MV-4-11 (cell line): ENCODE results near the gene NR6A1.
A peak's percentile ranks its signal among the peaks of the same experiment; 100 is the strongest.

Experiments used
- DNase-seq: peaks from one replicate; lab custom pipeline; 2025; lab: John Stamatoyannopoulos, UW

The NR6A1 gene

DNA sequence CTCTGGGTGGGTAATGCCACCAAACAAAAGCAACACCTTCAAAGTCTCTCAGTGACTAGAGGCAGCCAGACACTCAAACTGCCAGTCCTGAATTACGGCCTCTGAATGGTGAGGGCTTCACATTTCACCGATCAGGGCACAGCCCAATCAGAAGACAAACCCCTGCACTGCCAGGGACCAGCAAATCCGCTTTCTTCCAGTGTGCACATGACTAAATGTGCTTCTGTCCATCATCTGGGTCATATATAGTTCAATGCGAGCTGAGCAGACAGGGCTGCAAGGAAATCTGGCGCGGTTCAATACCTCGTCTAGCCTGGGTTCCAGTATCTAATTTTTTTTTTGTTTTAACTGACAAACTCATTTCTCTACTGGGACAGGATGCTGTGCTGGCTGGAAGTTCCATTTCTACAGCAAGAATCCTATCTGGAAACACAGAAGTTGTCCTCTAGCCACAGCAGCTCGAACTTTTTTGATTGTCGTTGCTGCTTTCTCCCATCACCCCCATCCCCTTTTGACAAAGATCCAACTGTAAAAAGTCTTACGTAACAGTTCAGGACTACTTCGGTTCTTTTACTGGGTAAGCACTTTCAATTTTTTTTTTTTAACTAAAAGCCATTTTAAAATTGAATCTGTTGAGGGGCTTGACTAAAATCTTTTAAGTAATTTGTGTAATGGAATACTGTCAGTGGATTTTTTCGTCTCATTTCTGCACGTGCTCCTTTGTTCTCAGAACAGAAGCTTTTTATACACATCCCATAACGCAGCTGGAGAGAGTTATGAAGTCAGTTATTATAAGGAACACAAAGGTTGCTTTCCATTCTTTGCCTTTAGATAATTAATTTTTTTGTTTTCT lies 112.7 kb downstream of the NR6A1 start:
- peak; percentile 95 for DNase-seq

- DNase-seq = no peak
Measured at GRCh38 chr9:124657516-124657915, 113.6 kb downstream of the NR6A1 start.

DNA sequence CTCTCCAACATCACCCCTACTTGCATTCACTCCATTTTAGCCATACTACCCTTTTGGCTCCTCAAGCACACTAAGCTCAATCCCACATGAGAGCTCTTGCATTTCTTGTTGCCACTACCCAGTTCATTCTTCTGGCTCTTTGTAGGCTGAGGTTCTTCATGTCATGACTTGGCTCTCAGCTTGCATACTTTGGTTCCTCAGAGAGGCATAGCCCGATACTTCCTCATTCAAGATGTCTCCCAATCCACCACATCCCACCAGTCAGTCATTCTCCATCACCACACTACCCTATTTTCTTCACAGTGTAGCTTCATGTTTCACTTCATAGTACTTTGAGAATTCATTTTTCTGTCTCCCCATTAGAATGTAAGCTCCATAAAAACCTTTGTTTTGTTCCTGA lies 116.7 kb downstream of the NR6A1 start:
- DNase-seq = peak; percentile 86

DNA sequence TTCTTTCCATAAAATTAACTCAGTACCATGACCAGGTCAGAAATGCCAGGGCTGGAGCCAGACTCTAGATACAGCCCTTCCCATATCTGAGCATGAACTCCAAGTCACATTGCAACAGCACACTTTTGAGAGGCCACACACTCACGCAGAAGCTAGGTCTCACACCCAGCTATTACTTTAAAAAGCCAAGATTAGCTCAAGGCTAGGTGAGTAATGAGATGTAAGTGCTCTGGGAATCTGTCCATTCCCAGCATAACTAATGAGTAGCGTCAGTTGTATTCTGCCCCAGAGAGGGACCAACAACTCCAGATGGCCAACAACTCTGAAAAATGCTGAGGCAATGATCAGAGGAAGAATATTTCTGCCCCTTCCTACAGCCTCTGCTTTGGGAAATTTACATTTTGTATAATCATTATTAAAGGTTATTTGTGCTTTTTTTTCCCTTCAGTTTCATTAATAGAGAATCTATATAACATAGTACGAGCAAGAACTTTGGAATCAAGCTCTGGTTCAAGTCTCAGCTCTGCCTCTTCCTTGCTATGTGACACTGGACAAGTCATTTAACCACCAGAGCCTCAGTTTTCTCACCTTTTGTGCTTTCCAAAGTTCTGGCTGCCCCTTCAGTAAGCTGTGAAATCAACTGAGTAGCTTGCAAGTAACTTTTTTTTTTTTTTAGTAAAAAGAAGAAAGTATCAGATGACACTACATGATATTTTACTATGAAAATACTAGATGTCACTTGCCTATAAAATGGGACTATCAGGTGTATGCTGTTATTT lies 118.3 kb downstream of the NR6A1 start:
- no peak for DNase-seq

DNA sequence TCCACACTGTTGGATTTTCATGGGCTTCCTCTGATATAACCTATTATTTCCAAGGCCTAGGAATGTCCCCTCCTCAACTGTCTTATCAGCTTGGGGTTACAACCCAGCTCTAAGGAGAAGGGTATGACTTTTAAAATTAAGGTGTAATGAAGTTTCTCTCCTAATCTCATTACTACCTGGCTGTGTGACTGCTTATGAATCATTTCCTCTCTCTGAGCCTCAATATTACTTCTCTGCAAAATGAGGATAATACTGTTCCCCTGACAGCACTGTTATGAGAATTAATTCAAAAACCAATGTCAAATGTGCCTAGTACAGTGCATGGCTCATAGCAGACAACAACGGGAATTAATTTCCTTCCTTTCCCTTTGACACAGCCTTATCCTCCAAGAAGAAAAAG lies 118.9 kb downstream of the NR6A1 start:
- DNase-seq = no peak

GRCh38 chr9:124645274-124645673 lies 125.8 kb downstream of the NR6A1 start:
- no peak for DNase-seq

- no peak for DNase-seq
Measured at GRCh38 chr9:124639637-124640036, 131.5 kb downstream of the NR6A1 start.

DNA sequence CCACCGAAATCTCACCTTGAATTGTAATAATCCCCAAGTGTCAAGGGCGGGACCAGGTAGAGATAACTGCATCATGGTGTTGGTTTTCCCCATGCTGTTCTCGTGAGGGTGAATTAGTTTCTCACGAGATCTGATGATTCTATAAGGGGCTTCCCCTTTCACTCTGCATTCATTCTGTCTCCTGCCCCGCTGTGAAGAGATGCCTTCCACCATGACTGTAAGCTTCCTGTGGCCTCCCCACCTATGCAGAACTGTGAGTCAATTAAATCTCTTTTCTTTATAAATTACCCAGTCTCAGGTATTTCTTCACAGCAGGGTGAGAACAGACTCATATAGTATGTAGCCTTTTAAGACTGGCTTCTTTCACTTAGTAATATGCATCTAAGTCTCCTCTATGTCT lies 135.8 kb downstream of the NR6A1 start:
- no peak for DNase-seq

DNA sequence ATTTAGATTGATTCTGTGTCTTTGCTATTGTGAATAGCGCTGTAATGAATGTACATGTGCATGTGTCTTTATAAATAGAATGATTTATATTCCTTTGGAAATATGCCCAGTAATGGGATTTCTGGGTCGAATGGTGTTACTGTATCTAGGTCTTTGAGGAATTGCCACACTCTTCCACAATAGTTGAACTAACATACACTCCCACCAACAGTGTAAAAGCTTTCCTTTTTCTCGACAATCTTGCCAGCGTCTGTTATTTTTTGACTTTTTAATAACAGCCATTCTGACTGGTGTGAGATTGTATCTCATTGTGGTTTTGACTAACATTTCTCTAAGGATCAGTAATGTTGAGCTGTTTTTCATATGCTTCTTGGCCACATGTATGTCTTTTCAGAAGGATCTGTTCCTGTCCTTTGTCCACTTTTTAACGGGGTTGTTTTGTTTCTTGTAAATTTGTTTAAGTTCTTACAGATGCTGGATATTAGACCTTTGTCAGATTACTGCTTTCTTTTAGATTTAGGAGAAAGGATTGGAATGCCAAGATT lies 139.0 kb downstream of the NR6A1 start:
- no peak for DNase-seq

DNA sequence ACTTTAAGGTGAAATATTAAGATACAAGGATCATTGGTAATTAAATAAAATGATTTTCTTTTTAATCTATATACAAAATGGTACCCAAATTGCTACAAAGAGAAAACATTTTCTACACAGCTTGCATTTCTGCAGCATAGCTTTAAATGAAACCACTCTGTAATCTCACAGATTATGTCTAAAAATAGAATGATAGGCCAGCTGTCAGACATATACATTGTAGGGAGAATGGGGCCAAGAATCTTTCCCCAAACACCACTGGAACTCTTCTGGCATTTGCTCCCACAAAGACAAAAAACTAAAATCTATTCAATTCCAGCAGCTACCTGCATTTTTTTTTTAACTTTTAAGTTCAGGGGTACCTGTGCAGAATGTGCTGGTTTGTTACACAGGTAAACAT lies 139.8 kb downstream of the NR6A1 start:
- no peak for DNase-seq

DNA sequence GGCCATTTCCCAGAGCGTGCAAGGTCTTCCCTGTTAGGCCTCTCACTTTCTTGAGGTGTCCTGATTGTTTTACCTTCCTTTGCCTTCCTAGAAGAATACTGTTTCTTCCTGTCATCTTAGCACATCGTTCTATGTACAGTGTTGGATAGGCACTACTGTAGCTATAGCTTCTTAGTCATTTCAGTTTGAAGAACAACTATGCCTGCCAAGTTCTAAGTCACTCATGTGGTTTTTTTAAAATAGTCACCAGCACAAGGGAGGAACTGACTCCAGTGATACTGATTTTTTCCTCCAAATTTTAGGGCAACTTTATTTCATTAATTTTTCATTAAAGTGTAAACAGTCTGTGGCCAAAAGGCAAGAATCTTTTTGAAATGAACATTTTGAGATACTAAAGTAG lies 141.5 kb downstream of the NR6A1 start:
- peak; percentile 26 for DNase-seq

DNA sequence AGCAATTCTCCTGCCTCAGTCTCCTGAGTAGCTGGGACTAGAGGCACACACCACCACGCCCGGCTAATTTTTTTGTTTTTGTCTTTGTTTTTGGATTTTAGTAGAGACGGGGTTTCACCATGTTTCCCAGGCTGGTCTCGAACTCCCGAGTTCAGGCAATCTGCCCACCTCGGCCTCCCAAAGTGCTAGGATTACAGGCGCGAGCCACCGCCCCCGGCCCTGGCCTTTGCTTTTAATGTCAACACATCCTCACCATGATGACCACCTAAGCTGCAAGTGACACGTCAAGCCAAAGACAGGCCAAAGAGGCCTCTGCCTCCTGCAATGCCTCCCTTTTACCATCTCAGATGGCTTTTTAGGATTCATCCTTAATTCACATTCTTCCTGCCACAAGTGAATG lies 142.4 kb downstream of the NR6A1 start:
- no peak for DNase-seq

GRCh38 chr9:124626276-124626675 lies 144.8 kb downstream of the NR6A1 start:
- DNase-seq = no peak

DNA sequence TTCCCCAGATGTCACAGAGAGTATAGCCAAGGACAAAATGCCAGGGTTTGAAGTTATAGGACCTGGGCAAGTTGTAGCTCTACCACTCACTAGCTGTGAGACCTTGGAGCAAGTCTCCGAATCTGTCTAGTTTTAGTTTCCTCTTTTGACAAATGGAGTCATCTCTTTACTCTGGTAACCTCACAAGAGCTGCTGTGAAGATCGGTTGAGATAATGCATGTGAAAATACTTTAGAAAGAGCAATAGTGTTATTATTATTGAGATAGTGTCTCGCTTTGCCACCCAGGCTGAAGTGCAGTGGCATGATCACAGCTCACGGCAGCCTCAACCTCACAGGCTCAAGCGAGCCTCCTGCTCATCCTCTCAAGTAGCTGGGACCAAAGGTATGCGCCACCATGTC lies 146.0 kb downstream of the NR6A1 start:
- no peak for DNase-seq

- no peak for DNase-seq
Measured at GRCh38 chr9:124624735-124624992, 146.4 kb downstream of the NR6A1 start.

GRCh38 chr9:124623966-124624734 lies 147.0 kb downstream of the NR6A1 start:
- no peak for DNase-seq

- no peak for DNase-seq
Measured at GRCh38 chr9:124622882-124623281, 148.2 kb downstream of the NR6A1 start.

DNA sequence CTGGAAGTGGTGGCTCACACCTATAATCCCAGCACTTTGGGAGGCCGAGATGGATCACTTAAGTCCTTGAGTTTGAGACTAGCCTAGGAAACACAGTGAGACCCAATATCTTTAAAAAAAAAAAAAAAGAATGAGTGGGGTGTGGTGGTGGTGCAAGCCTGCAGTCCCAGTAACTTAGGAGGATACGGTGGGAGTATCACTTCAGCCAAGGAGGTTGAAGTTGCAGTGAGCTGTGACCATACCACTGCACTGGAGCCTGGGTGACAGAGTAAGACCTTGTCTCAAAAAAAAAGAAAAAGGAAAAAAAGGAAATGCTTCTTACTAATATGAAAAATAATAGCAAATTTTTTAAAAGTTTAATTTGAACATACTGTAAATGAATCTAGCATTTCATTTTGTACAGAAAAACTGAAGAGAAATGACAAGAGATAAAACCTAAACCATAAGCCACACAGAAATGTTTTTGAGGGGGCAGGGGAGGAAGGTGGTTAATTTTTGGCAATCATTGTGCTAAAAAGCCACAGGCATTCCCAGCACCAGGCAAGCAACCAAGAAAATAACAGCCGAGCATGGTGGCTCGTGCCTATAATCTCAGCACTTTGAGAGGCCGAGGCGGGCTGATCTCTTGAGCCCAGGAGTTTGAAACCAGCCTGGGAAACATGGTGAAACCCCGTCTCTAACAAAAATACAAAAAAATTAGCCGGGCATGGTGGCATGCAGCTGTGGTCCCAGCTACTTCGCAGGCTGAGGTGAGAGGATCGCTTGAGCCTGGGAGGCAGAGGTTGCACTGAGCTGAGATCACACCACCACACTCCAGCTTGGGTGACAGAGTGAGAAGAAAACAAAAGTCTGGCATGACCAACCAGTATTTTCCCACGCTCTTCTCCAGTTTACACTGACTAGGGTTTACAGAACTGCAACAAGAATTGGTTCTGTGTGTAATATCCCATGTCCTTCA lies 149.5 kb downstream of the NR6A1 start:
- no peak for DNase-seq

- DNase-seq = no peak
Measured at GRCh38 chr9:124618476-124618875, 152.6 kb downstream of the NR6A1 start.

GRCh38 chr9:124617477-124618141 lies 153.5 kb downstream of the NR6A1 start:
- peak; percentile 49 for DNase-seq

GRCh38 chr9:124616961-124617360 lies 154.2 kb downstream of the NR6A1 start:
- no peak for DNase-seq
